Endothelial cell (in vitro differentiated cells): ENCODE data around the gene ZHX3. TPM values are rescaled to one million over a fixed set of nuclear protein-coding genes. Genes with fewer than 3 reads are reported as not detected.

Source experiments
- DNase-seq: peaks from one replicate; pipeline ENCODE4 v3.0.0; 2021; ENCODE audit warnings: low spot score
- H3K27ac Mint-ChIP-seq: one replicate; pipeline ENCODE4 v1.8.0; 2021; ENCODE audit warnings: mixed read lengths, inconsistent platforms; ENCODE audit not compliant: unreplicated experiment
- H3K27me3 Mint-ChIP-seq: one replicate; pipeline ENCODE4 v1.8.0; 2021; ENCODE audit warnings: mild to moderate bottlenecking, moderate library complexity, mixed read lengths, inconsistent platforms; ENCODE audit not compliant: unreplicated experiment
- H3K36me3 Mint-ChIP-seq: one replicate; pipeline ENCODE4 v1.8.0; 2021; ENCODE audit warnings: mild to moderate bottlenecking, low read depth, mixed read lengths, inconsistent platforms; ENCODE audit not compliant: unreplicated experiment
- H3K4me1 Mint-ChIP-seq: one replicate; pipeline ENCODE4 v1.8.0; 2021; ENCODE audit warnings: mild to moderate bottlenecking, mixed read lengths, inconsistent platforms; ENCODE audit not compliant: unreplicated experiment
- H3K4me3 Mint-ChIP-seq: one replicate; pipeline ENCODE4 v1.8.0; 2021; ENCODE audit warnings: mild to moderate bottlenecking, mixed read lengths, inconsistent platforms; ENCODE audit not compliant: unreplicated experiment
- H3K9me3 Mint-ChIP-seq: one replicate; pipeline ENCODE4 v1.8.0; 2021; ENCODE audit warnings: mixed read lengths, inconsistent platforms; ENCODE audit not compliant: unreplicated experiment
- CTCF ChIP-seq: fragments of 200-600 bp; sonication (generic); IDR thresholded peaks from one replicate; pipeline ENCODE4 v1.5.0; 2021; ENCODE audit warnings: antibody characterized with exemption; ENCODE audit not compliant: unreplicated experiment
- total RNA-seq: library from RNA; stranded (reverse); fragmentation: NEBNext Ultra II Directional; extraction: Animal tissue kit (Norgen Biotek cat#: 25700); gene quantifications from one replicate; pipeline ENCODE4 v1.2.1, GENCODE V29; 2021; ENCODE audit not compliant: unreplicated experiment

Gene ZHX3
- total RNA-seq, 1 donor from 2014 or later = 20.9 TPM

GRCh38 chr20:41353530-41353929 lies 36.0 kb upstream of the ZHX3 start:
- Mint-ChIP-seq H3K27me3 (peaks cover 10% of the 10 kb centered on the region), H3K27ac (no peak overlapping the region), H3K4me1 (no peaks in the 10 kb centered on the region), H3K4me3 (no peak overlapping the region), H3K36me3 (peaks cover 9% of the 10 kb centered on the region), H3K9me3 (no peaks in the 10 kb centered on the region)
- DNase-seq = no peak
- no peak for TF ChIP-seq CTCF

- Mint-ChIP-seq H3K27ac (no peak overlapping the region), H3K9me3 (no peaks in the 10 kb centered on the region), H3K36me3 (peaks cover 13% of the 10 kb centered on the region), H3K4me1 (no peaks in the 10 kb centered on the region), H3K4me3 (no peak overlapping the region), H3K27me3 (peaks cover 11% of the 10 kb centered on the region)
- TF ChIP-seq CTCF = no peak
- DNase-seq = no peak
Measured at GRCh38 chr20:41352666-41353065, 35.1 kb upstream of the ZHX3 start.

- Mint-ChIP-seq H3K4me3 (no peak overlapping the region), H3K36me3 (peaks cover 14% of the 10 kb centered on the region), H3K27me3 (peaks cover 11% of the 10 kb centered on the region), H3K27ac (no peak overlapping the region), H3K4me1 (no peaks in the 10 kb centered on the region), H3K9me3 (no peaks in the 10 kb centered on the region)
- DNase-seq = no peak
- TF ChIP-seq CTCF = peak; percentile 22
Measured at GRCh38 chr20:41352106-41352505, 34.6 kb upstream of the ZHX3 start.

GRCh38 chr20:41350408-41350962 lies 33.0 kb upstream of the ZHX3 start:
- DNase-seq = no peak

More at GRCh38 chr20:41350408-41350962, 33.0 kb upstream of the ZHX3 start:
- peaks cover 12% of the 10 kb centered on the region for H3K27me3 Mint-ChIP-seq
- H3K9me3 Mint-ChIP-seq = no peaks in the 10 kb centered on the region
- H3K4me3 Mint-ChIP-seq = no peak overlapping the region
- no peak overlapping the region for H3K27ac Mint-ChIP-seq
- H3K36me3 Mint-ChIP-seq = peaks cover 13% of the 10 kb centered on the region
- no peak for TF ChIP-seq CTCF
- H3K4me1 Mint-ChIP-seq = no peaks in the 10 kb centered on the region
